Fibroblast of lung (primary cell): ENCODE results near the gene GIMAP6.

ENCODE experiments used
- CTCF ChIP-seq, 2 donors: IDR thresholded peaks in 1 of 2; conservative IDR thresholded peaks in 1 of 2; 1 replicate in 1 of 2; 2 replicates in 1 of 2; pipeline ENCODE4 v1.5.1; 2011 to 2012; ENCODE audit warnings: low read length in 2 of 2, control low read depth in 1 of 2, inconsistent platforms in 1 of 2, low read depth in 1 of 2, mild to moderate bottlenecking in 1 of 2
- EZH2 ChIP-seq: IDR thresholded peaks from 2 replicates; pipeline ENCODE4 v1.5.1; 2012; ENCODE audit warnings: low read length, control low read depth, mild to moderate bottlenecking; ENCODE audit errors: missing control alignments

GRCh38 chr7:150656047-150656446 lies 23.9 kb upstream of the GIMAP6 start:
- TF ChIP-seq CTCF (conservative IDR thresholded peaks at IDR 0.05 in 1 of 2, IDR thresholded peaks at IDR 0.05 in 1 of 2; ENCODE audit: low read depth in 1 of 2, low read length in 2 of 2) (no peak), EZH2 (no peak)
